ENCODE data around the gene CFL2. TPM values are rescaled to one million over a fixed set of nuclear protein-coding genes. Genes with fewer than 3 reads are reported as not detected.
A peak's percentile ranks its signal among the peaks of the same experiment; 100 is the strongest.

CFL2 gene
- total RNA-seq, 1 donor from 2014 or later: 54.0 TPM

DNA sequence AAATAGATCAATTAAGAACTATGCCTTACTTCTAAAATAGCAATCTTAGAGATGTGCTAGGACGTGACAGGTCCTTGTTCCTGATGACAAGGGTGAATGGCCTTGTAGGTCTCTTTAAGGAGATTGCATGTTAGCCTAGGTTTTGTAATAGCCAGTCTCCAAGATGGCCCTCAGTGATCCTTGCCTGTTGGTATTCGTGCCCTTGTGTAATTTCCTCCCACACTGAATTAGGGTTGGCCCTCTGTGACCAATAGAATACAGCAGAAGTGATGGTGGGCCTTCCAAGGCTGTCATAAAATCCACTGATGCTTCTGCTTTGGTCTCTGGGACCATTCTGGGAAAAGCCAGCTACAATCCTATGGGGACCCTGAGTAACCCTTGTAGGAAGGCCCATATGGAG is 46.3 kb downstream of the CFL2 start:
- Mint-ChIP-seq H3K4me1 (peaks cover 13% of the 10 kb centered on the region), H3K9me3 (no peaks in the 10 kb centered on the region), H3K36me3 (no peaks in the 10 kb centered on the region), H3K27ac (no peak overlapping the region), H3K27me3 (ENCODE audit: low read depth) (no peaks in the 10 kb centered on the region), H3K4me3 (no peak overlapping the region)
- no peak for TF ChIP-seq CTCF (IDR thresholded peaks at IDR 0.05; ENCODE audit: unreplicated experiment)
- DNase-seq (ENCODE audit: low spot score in 2 of 2, unreplicated experiment in 2 of 2): no peak

DNA sequence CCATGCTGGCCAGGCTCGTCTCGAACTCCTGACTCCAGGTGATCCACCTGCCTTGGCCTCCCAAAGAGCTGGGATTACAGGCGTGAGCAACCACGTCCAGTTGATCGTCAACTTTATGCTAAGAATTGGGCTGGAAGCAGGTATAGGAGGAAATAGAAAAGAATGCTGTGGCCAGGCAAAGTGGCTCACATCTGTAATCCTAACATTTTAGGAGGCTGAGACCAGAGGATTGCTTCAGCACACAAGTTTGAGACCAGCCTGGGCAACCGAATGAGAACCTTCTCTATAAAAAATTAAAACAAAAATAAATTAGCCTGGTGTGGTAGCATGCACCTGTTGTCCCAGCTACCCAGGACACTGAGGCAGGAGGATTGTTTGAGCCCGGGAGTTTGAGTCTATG is 47.4 kb downstream of the CFL2 start:
- Mint-ChIP-seq H3K36me3 (no peaks in the 10 kb centered on the region), H3K9me3 (no peaks in the 10 kb centered on the region), H3K27me3 (ENCODE audit: low read depth) (no peaks in the 10 kb centered on the region), H3K4me3 (no peak overlapping the region), H3K27ac (no peak overlapping the region), H3K4me1 (peaks cover 13% of the 10 kb centered on the region)
- DNase-seq (ENCODE audit: low spot score in 2 of 2, unreplicated experiment in 2 of 2): no peak
- no peak for TF ChIP-seq CTCF (IDR thresholded peaks at IDR 0.05; ENCODE audit: unreplicated experiment)

GRCh38 chr14:34665785-34666435 is 48.5 kb downstream of the CFL2 start:
- no peaks in the 10 kb centered on the region for H3K36me3 Mint-ChIP-seq
- no peak for TF ChIP-seq CTCF (IDR thresholded peaks at IDR 0.05; ENCODE audit: unreplicated experiment)
- peak overlapping the region; percentile 87 for H3K27ac Mint-ChIP-seq
- H3K4me1 Mint-ChIP-seq: peaks cover 13% of the 10 kb centered on the region
- H3K4me3 Mint-ChIP-seq: no peak overlapping the region
- H3K9me3 Mint-ChIP-seq: peaks cover 2% of the 10 kb centered on the region
- peak; percentile 25 to 41 for DNase-seq (ENCODE audit: low spot score in 2 of 2, unreplicated experiment in 2 of 2)
- H3K27me3 Mint-ChIP-seq (ENCODE audit: low read depth): no peaks in the 10 kb centered on the region

DNA sequence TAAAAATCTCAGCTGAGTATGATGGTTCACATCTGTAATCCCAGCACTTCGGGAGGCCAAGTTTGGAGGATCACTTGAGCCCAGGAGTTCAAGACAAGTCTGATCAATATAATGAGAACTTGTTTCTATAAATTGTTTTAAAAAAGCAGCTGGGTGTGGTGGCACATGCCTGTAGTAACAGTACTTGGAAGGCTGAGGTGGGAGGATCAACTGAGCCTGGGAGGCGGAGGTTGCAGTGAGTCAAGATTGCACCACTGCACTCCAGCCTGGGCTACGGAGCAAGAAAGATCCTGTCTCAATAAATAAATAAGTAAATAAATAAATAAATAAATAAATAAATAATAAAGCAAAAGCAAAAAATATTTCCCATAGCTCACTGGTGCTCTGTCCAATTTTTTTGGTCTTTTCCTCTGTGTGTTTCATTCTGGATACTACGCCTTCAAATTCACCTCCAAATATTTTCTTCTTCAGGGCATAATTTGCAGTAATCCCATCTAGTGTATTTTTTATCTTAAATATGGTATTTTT is 51.8 kb downstream of the CFL2 start:
- peaks cover 7% of the 10 kb centered on the region for H3K9me3 Mint-ChIP-seq
- TF ChIP-seq CTCF (IDR thresholded peaks at IDR 0.05; ENCODE audit: unreplicated experiment): no peak
- no peak for DNase-seq (ENCODE audit: low spot score in 2 of 2, unreplicated experiment in 2 of 2)
- no peak overlapping the region for H3K4me3 Mint-ChIP-seq
- H3K27me3 Mint-ChIP-seq (ENCODE audit: low read depth): no peaks in the 10 kb centered on the region
- H3K36me3 Mint-ChIP-seq: no peaks in the 10 kb centered on the region
- no peak overlapping the region for H3K27ac Mint-ChIP-seq
- H3K4me1 Mint-ChIP-seq: peaks cover 20% of the 10 kb centered on the region

GRCh38 chr14:34660796-34661195 is 53.6 kb downstream of the CFL2 start:
- no peak for DNase-seq (ENCODE audit: low spot score in 2 of 2, unreplicated experiment in 2 of 2)
- H3K27me3 Mint-ChIP-seq (ENCODE audit: low read depth): no peaks in the 10 kb centered on the region
- H3K9me3 Mint-ChIP-seq: peaks cover 7% of the 10 kb centered on the region
- no peak overlapping the region for H3K27ac Mint-ChIP-seq
- no peak for TF ChIP-seq CTCF (IDR thresholded peaks at IDR 0.05; ENCODE audit: unreplicated experiment)
- peaks cover 13% of the 10 kb centered on the region for H3K4me1 Mint-ChIP-seq
- no peaks in the 10 kb centered on the region for H3K36me3 Mint-ChIP-seq
- H3K4me3 Mint-ChIP-seq: no peak overlapping the region

Other genes with a start within 250 kb of the CFL2 start
- gene EAPP, start 174.9 kb downstream of the CFL2 start, total RNA-seq: 41.4 to 48.4 TPM (median 43.8 TPM) in 3 replicates
- gene SNX6, start 84.4 kb downstream of the CFL2 start, total RNA-seq: 60.2 to 62.8 TPM (median 62.5 TPM) in 3 replicates
- 42.3 to 43.2 TPM (median 42.5 TPM) in 3 replicates for gene BAZ1A, start 160.8 kb upstream of the CFL2 start, total RNA-seq

All from mesothelial cell of epicardium (in vitro differentiated cells).